ENCODE results near the gene NKAIN1. TPM values are rescaled to one million over a fixed set of nuclear protein-coding genes. Genes with fewer than 3 reads are reported as not detected.

Gene NKAIN1
- total RNA-seq, 6 donors from 2014 or later: 0.13 to 0.31 TPM; not detected in 4

DNA sequence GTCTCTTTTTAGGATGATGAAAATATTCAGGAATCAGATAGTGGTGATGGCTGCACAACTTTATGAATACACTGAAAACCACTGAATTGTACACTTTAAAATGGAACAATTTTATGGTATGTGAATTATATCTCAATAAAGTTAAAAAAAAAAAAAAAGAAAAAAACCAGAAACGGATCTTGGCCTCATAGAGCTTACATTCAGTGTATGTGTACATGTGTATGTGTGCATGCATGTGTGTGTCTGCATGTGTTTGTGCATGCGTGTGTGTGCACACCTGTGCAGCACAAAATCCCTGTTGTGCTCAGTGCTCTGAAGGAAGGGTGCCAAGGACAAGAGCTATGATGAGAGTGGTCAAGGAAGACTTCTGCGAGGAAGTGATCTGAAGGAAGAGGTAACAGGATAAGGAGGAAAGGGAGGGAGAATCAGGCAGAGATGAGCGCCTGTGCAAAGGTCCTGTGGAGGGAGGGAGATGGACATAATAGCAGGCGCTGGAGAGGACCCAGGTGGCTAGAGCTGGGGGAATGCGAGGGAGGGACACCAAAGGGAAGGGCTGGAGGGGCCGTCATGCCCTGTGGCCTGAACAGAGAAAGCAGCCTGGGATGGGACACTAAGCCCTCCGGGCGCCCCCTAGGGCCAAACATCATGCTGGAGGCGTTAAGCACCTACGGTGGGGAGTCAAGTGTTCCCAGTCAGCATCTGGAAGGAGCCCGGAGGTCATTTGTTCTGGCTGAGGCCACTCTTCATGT, 25.2 kb downstream of the NKAIN1 start:
- WGBS, 2 donors: 62 to 75% methylated on average over 9 to 12 of the region's 12 CpGs
- H3K27ac ChIP-seq: no peak overlapping the region
- H3K27me3 ChIP-seq: no peaks in the 10 kb centered on the region
- no peak for DNase-seq
- no peaks in the 10 kb centered on the region for H3K36me3 ChIP-seq
- no peak overlapping the region for H3K4me3 ChIP-seq
- TF ChIP-seq, protein P1, sequence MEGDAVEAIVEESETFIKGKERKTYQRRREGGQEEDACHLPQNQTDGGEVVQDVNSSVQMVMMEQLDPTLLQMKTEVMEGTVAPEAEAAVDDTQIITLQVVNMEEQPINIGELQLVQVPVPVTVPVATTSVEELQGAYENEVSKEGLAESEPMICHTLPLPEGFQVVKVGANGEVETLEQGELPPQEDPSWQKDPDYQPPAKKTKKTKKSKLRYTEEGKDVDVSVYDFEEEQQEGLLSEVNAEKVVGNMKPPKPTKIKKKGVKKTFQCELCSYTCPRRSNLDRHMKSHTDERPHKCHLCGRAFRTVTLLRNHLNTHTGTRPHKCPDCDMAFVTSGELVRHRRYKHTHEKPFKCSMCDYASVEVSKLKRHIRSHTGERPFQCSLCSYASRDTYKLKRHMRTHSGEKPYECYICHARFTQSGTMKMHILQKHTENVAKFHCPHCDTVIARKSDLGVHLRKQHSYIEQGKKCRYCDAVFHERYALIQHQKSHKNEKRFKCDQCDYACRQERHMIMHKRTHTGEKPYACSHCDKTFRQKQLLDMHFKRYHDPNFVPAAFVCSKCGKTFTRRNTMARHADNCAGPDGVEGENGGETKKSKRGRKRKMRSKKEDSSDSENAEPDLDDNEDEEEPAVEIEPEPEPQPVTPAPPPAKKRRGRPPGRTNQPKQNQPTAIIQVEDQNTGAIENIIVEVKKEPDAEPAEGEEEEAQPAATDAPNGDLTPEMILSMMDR (IDR thresholded peaks at IDR 0.05): no peak
- TF ChIP-seq POLR2AphosphoS5 (IDR thresholded peaks at IDR 0.05) (no peak), POLR2A (IDR thresholded peaks at IDR 0.05) (no peak), EP300 (IDR thresholded peaks at IDR 0.05) (no peak)
- no peak for ATAC-seq (ENCODE audit: low FRiP score in 2 of 2)
- H3K4me1 ChIP-seq: peaks cover 0 to 8% (median 3%) of the 10 kb centered on the region in 4 donors
- no peaks in the 10 kb centered on the region for H3K9me3 ChIP-seq

DNA sequence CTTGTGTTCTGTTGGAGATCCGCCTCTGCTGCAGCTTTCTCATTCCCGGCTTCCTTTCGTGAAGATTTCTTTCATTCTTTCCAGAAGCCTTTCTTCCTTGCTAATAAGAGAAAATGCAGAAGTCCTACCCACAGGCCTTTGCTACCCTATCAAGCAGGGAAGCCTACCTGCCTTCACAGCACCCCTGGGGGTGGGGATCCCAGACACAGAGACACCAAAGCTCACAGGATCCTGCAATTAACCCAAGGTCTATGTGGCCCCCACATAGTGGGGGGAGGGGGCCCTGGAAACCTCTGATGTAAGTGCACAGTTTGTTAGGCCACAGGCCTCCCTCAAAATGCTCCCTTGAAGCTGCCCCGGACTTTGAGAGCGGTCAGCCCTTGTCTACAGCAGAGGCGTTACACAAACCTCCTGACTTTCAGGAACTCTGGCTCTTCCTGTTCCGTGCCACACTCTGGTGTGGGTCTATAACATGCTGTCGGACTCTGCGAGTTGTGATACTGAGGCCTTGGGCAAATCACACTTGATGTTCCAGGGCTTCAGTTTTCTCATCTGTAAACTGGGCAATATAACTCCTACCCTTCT, 31.2 kb downstream of the NKAIN1 start:
- 71 to 79% methylated on average over 9 of the region's 9 CpGs for WGBS, 2 donors
- ATAC-seq (ENCODE audit: low FRiP score in 2 of 2): peak; percentile 58 to 61
- no peaks in the 10 kb centered on the region for H3K27me3 ChIP-seq
- no peaks in the 10 kb centered on the region for H3K9me3 ChIP-seq
- no peak overlapping the region for H3K27ac ChIP-seq
- no peaks in the 10 kb centered on the region for H3K4me1 ChIP-seq
- no peak for DNase-seq
- TF ChIP-seq, protein P1 (IDR thresholded peaks at IDR 0.05): no peak
- no peak for TF ChIP-seq POLR2A (IDR thresholded peaks at IDR 0.05)
- no peak for TF ChIP-seq EP300 (IDR thresholded peaks at IDR 0.05)
- no peak for TF ChIP-seq POLR2AphosphoS5 (IDR thresholded peaks at IDR 0.05)
- no peaks in the 10 kb centered on the region for H3K36me3 ChIP-seq
- no peak overlapping the region for H3K4me3 ChIP-seq

DNA sequence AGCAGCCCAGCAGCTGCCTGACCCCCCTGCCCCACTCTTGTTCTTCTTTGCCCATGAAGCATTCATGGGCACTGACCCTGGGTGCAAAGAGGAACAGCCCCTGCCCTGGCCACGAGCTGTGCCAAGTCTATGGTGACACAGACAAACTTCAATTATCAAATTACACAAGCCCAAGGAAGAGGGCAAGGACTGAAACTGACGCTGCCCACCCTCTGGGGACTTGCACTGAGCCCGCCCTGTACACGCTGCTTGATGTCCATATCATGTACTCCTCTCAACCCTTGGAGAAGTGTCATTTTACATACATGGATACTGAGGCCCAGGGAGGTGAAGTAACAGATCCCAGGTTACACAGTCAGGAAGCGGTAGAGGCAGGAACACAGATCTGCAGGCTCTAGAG, 32.1 kb downstream of the NKAIN1 start:
- DNase-seq (no peak), ATAC-seq (ENCODE audit: low FRiP score in 2 of 2) (no peak)
- no peak overlapping the region for H3K27ac ChIP-seq
- WGBS, 2 donors: 70 to 82% methylated on average over 4 to 5 of the region's 5 CpGs
- H3K4me3 ChIP-seq: no peak overlapping the region
- no peak for TF ChIP-seq POLR2A (IDR thresholded peaks at IDR 0.05)
- TF ChIP-seq, protein P1 (IDR thresholded peaks at IDR 0.05): no peak
- TF ChIP-seq EP300 (IDR thresholded peaks at IDR 0.05): no peak
- no peak for TF ChIP-seq POLR2AphosphoS5 (IDR thresholded peaks at IDR 0.05)
- no peaks in the 10 kb centered on the region for H3K27me3 ChIP-seq
- H3K9me3 ChIP-seq: no peaks in the 10 kb centered on the region
- H3K36me3 ChIP-seq: no peaks in the 10 kb centered on the region
- no peaks in the 10 kb centered on the region for H3K4me1 ChIP-seq

DNA sequence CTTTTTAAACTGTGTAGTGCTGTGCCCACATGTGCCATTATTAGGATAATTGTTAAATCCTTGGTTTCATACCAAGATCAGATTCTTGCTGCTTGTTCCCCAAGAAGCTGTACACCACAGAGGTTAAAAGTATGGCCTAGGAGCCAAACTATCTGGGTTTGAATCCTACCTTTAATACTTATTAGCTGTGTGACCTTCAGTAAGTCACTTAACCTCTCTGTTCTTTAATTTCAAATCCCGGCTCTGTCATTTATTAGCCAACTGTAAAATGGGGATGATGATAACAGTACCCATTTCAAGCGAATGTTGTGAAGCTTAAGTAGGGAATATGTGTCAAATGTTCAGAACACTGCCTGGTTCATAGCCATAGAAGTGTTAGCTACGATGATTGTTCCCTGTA, 32.6 kb downstream of the NKAIN1 start:
- ATAC-seq (ENCODE audit: low FRiP score in 2 of 2) (no peak), DNase-seq (no peak)
- 83 to 88% methylated on average over 3 of the region's 3 CpGs for WGBS, 2 donors
- no peaks in the 10 kb centered on the region for H3K36me3 ChIP-seq
- no peaks in the 10 kb centered on the region for H3K27me3 ChIP-seq
- H3K27ac ChIP-seq: no peak overlapping the region
- H3K4me1 ChIP-seq: no peaks in the 10 kb centered on the region
- TF ChIP-seq POLR2A (IDR thresholded peaks at IDR 0.05): no peak
- TF ChIP-seq EP300 (IDR thresholded peaks at IDR 0.05): no peak
- TF ChIP-seq, protein P1 (IDR thresholded peaks at IDR 0.05): no peak
- TF ChIP-seq POLR2AphosphoS5 (IDR thresholded peaks at IDR 0.05): no peak
- H3K4me3 ChIP-seq: no peak overlapping the region
- H3K9me3 ChIP-seq: no peaks in the 10 kb centered on the region
